CD4-positive, alpha-beta T cell treated with Interleukin-12 subunit alpha and Interleukin-12 subunit beta, for 1 hour (primary cell): ENCODE results near the gene GPR33.
"Not testable (repeated sequence)": the region's sequence is repeated elsewhere in the genome, so short reads cannot be mapped to it uniquely, and the experiment has no call there.

ENCODE experiments used
- DNase-seq: peaks from one replicate; pipeline ENCODE4 v3.0.0-alpha.2; 2020

The GPR33 gene

DNA sequence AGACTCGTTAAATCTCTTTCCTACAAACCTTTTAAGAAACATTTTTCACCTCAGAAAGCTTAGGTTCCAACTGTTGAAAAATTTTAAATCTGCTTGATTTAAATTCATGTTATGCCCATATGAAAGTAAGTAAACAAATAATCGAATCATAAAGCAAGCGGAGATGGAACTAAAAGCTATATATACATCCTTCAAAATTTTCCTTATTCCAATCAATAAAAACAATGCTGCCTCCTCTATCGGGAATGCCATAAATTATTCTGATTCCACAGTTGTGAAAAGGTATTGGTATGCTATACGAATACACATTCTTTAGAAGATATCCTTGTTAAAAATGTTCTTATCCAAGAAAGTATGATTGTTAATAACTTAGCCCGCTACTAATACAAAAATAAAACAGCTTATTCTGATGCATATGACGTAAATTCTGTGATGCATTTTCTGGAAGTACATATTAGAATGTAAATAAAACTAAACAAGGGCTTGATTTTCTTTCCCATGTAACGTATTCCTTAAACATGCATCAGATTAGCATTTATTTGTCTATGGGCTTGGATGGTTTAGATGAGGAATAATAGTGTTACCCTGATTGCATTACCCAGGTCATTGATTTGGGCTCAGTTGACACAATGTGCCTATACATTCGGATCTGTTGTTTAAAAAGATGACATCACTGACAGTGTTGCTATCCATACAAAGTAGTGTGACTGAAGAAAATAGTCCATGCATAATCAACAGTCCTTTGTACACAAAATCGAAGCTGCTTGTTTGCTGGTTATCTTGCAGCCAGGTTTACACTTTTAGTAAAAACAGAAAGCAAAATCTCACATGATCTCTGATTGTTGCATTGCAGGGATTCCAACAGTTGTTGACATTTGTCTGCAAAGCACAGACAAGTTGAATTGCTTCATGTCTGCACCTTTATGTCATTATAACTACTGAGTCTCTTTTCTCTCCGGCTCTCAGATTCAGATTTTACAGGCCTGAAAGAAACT, 29.9 kb downstream of the GPR33 start:
- no peak for DNase-seq

DNA sequence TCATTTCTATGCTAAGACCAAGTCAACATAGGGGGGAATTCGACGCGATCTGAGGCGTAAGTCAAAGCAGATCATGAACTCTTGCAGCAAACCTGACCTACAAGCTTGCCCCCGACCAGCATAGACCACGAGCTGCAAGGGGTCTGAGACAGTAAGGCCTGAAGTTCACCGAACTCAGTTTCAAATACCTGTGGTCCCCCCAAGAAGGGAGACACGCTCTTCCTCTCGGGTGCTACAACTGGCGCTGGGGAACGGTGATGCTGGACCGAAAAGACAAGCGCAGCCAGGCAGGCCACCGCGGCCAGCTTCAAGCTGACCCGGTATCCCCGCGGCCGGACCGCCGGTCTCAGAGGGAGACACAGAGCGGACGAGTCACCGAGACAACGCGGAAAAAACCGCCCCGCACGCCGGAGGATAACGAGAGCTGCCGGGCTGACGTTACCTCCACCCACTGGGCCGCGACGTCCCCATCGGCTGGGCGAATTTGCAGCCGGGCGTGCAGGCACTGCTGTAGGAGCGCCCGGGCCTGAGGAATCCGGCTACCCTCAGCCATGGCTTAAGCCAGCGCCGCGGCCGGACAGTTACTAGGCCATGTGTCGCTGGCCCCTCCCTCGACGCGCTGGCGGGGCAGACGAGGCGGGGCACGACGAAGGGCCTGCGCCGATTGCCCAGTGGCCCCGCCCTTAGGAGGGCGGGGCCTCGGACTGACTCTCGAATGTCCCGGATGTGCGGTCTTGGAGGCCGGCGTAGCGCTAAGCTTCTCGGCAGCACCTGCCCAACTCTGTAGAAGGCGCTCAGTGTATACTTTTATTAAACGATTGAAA, 30.8 kb downstream of the GPR33 start, which contains the start of gene DTD2:
Gene DTD2 (minus strand): TSS at position 666 of the 824 bp plus-strand sequence. CDS start 113 bp downstream, at position 553.
- DNase-seq, result peak; percentile 93

DNA sequence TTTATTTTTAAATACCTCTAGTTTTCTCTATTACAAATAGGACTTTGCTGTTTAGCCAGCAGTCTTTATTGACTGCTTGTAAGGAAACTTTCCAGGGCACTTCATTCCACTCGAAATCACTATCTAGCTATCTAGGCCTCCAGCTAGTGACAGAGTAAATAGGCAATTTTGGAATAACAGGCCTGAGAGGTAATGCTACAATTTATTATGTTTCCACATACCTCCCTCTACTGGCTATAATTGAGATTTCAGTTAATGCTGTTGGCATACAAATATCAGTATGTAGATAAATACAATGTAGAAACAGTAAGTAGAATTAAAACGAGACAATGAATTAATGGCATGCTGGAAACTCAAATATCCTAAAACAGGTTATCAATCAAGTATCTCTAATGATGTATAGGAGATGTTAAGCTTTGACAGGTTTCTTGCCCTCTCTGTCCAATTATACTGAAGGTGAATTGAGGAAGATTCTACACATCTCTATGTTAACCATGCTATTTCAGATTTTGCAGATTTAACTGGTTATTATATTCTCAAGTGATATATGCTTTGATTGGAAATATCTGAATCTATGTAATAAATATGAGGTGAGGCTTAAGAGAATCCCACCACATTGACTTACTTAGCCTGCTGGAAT, 37.7 kb downstream of the GPR33 start:
- peak; percentile 34 for DNase-seq

DNA sequence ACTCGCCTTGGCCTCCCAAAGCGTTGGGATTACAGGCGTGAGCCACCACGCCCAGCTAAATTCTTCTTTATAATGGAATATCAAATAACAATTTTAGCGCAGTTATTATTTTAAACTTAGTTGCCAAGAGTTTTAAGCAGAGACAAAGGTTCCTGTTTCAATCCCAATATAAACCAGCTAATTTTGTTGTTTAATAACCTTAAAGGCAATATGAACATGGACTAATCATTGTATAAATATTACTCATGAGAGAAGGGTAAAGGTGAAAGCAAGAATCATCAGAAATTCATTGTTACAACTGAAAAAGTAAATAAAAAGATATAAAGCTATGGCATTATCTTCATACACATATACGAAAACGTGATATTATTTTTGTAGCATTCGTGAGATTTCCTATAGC, 38.7 kb downstream of the GPR33 start:
- no peak for DNase-seq

DNA sequence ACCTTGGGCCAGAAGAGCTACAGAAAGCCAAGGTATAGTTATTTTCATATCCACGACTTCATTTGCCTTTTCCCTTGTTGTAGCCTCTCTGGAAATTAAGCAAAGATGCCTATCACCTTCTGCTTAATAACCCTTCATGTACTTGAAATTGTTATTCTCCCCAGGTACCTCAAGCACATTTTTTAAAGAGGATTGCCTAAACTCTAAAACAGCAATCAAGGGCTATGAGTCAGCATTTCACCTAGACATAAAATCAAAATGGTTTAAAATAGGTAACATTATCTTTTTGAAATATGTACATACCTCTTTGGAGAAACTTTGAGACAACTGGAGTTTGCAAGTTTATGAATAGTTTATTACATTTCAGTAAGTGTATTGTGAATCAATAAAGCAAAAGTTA, 42.1 kb downstream of the GPR33 start:
- DNase-seq, result no peak

DNA sequence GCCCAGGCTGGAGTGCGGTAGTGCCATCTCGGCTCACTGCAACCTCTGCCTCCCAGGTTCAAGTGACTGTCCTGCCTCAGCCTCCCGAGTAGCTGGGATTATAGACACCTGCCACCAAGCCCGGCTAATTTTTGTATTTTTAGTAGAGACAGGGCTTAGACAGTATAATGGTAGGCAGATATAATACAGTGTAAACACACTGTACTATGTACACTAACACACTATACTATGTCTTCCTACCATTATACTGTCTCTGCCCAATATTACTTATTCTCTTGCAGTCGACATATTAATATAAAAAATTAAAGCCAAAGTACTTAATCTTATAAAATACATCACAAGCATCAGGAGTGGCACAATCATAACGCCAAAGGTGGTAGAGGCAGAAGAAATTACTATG, 45.6 kb downstream of the GPR33 start:
- no peak for DNase-seq

DNA sequence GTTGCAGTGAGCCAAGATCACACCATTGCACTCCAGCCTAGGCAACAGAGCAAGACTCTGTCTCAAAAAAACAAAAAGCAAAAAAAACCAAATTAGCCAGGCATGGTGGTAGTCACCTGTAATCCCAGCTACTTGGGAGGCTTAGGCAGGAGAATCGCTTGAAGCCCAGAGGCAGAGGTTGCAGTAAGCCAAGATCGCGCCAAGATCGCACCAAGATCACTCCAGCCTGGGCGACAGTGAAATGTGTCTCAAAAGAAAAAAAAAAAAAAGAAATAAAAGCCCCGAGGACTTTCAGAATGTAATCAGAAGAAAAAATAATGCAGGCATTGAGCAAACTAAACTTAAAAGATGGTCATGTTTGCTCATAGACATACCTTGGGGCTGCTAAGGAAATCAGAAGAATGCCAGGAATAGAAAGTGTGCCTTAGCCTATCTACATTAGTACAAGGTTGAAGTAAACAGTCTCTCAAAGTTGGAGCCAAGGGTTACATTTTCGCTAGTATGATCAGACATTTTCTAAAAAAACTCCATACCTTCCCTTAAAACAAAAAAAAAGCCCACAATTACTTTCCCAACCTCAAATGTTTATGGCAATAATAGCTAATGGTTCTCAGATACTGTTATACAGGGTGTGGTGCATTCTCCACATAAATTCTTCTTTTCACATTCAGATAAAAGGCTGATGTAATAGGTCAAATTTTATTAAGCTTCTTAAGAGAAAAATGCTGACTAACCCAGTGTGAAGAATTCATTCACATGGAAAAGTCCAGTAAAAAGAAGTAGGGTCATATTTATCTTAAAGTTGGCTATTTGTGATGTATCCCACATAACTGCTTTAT, 46.3 kb downstream of the GPR33 start:
- no peak for DNase-seq

DNA sequence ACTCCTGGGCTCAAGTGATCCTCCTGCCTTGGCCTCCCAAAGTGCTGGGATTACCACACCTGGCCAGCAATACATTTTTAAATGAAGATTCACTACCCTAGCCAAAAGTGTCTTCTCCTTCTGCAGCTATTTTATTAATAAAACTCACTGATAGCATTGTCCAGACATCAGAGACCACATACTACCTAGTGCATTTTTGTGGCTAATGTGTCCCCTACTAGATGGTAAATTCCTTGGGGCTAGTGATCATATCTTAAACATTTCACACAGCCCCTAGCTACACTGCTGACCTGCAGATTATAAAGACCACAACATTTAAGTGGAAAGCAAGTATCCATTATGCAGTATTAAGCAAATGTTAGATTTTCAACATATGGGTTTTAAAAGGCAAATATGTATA, 47.6 kb downstream of the GPR33 start:
- no peak for DNase-seq

DNA sequence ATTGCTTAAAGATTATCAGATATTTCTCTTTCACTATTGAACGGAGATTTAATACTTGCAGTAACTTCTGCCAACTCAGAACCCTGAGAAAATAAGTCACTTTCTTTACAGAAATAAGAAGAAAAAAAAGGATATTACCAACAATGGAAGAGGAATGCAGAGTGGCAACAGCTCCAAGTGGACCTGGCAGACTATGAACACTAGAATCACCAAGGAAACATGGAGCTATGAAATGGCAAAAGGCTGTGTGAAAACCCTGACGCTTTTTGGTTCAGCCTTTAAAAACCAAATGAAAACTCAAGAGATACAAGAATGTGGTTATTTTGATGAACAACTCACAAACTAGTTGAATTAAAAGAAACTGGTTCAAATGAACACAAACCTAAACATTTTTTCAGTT, 48.3 kb downstream of the GPR33 start:
- no peak for DNase-seq

DNA sequence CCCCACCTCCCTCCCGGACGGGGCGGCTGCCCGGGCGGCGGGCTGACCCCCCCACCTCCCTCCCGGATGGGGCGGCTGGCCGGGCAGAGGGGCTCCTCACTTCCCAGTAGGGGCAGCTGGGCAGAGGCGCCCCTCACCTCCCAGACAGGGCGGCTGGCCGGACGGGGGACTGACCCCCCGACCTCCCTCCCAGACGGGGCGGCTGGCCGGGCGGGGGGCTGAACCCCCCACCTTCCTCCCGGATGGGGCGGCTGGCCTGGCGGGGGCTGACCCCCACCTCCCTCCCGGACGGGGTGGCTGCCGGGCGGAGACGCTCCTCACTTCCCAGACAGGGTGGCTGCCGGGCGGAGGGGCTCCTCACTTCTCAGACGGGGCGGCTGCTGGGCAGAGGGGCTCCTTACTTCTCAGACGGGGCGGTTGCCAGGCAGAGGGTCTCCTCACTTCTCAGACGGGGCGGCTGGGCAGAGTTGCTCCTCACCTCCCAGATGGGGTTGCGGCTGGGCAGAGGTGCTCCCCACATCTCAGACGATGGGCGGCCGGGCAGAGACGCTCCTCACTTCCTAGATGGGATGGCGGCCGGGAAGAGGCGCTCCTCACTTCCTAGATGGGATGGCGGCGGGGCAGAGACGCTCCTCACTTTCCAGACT, 50.7 kb downstream of the GPR33 start:
- DNase-seq, result not testable (repeated sequence)

DNA sequence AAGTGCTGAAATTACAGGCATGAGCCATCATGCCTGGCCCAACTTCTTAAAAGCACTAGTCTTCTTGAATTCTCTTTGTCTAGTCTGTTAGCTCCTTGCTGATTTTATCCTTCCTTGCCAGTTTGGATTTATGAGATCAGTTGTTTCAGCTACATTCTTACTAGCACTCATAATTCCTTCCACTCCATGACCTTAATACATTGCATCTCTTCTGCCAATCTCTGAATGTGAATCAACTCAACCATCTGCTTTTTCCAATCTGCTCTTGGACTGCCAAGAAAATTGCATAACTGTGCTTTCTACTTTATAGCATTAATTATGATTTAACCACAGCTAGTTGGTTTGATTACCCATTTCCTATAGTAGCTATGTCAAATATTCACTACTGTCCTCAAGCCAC, 52.6 kb downstream of the GPR33 start:
- DNase-seq, result no peak
